Right lobe of liver (tissue), 4 donors: ENCODE data around the gene LRRTM4.

ENCODE experiments used
- POLR2A ChIP-seq: fragments of 450-650 bp; IDR thresholded peaks from one replicate; pipeline ENCODE4 v1.6.1; 2017; ENCODE audit warnings: antibody characterized with exemption, mild to moderate bottlenecking
- TF ChIP-seq, protein P1 (sequence below), 4 donors: fragments of 200-600 bp in 3 of 4; fragments of 450-650 bp in 1 of 4; IDR thresholded peaks; one replicate each; pipeline versions ENCODE4 v1.5.1 to v1.8.0; 2016 to 2022; ENCODE audit warnings: antibody characterized with exemption in 4 of 4, mild to moderate bottlenecking in 2 of 4
- donor health status: DM: no; HTN: no; CAD: no.
- donor health status: DM: no; HTN: no; CAD: no.
- donor health status: DM: no; HTN: yes; CAD: no.

DNA sequence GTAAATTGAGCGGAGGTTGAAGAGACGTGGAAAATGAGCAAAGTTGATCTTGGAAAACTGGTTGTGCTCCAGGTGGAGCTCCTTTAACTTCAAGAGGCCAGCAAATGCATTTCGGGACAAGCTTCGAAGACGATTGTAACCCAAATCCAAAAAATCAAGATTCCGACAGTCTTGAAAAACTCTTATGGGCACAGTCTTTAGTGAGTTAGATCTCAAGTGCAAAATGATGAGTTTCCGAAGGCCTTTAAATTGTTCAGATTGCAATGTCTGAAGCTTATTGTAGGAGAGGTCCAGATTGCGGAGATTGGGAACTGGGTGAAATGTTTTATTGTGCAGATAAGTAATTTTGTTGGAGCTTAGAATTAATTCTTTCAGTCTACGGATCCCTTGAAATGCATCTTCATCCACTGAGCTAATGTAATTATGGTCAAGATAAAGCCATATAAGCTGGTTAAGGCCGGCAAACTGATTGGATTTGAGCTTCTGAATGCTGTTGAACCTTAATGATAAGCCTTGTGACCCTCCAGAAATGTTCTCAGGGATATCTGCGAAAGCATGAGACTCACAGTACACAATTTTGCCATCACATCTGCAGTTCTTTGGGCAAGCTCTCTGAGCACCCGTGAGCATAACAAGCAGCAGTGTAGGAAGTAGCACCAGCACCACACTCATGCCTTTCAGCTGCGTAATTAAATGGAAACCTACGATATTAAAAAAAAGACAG, 2.9 kb downstream of the LRRTM4 start:
- no peak for TF ChIP-seq POLR2A
- TF ChIP-seq, protein P1, sequence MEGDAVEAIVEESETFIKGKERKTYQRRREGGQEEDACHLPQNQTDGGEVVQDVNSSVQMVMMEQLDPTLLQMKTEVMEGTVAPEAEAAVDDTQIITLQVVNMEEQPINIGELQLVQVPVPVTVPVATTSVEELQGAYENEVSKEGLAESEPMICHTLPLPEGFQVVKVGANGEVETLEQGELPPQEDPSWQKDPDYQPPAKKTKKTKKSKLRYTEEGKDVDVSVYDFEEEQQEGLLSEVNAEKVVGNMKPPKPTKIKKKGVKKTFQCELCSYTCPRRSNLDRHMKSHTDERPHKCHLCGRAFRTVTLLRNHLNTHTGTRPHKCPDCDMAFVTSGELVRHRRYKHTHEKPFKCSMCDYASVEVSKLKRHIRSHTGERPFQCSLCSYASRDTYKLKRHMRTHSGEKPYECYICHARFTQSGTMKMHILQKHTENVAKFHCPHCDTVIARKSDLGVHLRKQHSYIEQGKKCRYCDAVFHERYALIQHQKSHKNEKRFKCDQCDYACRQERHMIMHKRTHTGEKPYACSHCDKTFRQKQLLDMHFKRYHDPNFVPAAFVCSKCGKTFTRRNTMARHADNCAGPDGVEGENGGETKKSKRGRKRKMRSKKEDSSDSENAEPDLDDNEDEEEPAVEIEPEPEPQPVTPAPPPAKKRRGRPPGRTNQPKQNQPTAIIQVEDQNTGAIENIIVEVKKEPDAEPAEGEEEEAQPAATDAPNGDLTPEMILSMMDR (IDR thresholded peaks at IDR 0.05): no peak
